GM19324 (cell line): ENCODE data around the gene GALR1.
"Not testable (repeated sequence)": the region's sequence is repeated elsewhere in the genome, so short reads cannot be mapped to it uniquely, and the experiment has no call there.

Source experiments
- ATAC-seq: cut with Tn5 transposase; IDR thresholded peaks from one replicate; pipeline ENCODE4 v1.9.1; 2021; ENCODE audit warnings: mild to moderate bottlenecking, moderate library complexity; ENCODE audit not compliant: unreplicated experiment, low FRiP score

Gene GALR1

GRCh38 chr18:77249569-77250500 lies at the start of gene GALR1:
Gene GALR1 (plus strand): TSS chr18:77249848. CDS start chr18:77250549, 701 bp downstream.
- ATAC-seq, result no peak

- ATAC-seq, result no peak
These were observed 48.1 kb upstream of the GALR1 start for GRCh38 chr18:77201506-77201905.

- no peak for ATAC-seq
These were observed 47.3 kb upstream of the GALR1 start for GRCh38 chr18:77202329-77202728.

- no peak for ATAC-seq
These were observed 46.6 kb upstream of the GALR1 start for GRCh38 chr18:77203071-77203470.

GRCh38 chr18:77203851-77204250 lies 45.8 kb upstream of the GALR1 start:
- no peak for ATAC-seq

- peak; percentile 28 for ATAC-seq
These were observed 43.9 kb upstream of the GALR1 start for GRCh38 chr18:77205769-77206168.

- no peak for ATAC-seq
These were observed 42.8 kb upstream of the GALR1 start for GRCh38 chr18:77206676-77207374.

GRCh38 chr18:77207540-77207939 lies 42.1 kb upstream of the GALR1 start:
- no peak for ATAC-seq

- ATAC-seq, result peak; percentile 78
These were observed 40.7 kb upstream of the GALR1 start for GRCh38 chr18:77208964-77209363.

GRCh38 chr18:77209587-77209986 lies 40.1 kb upstream of the GALR1 start:
- ATAC-seq, result no peak

- ATAC-seq, result no peak
These were observed 39.4 kb upstream of the GALR1 start for GRCh38 chr18:77210249-77210648.

- no peak for ATAC-seq
These were observed 31.0 kb upstream of the GALR1 start for GRCh38 chr18:77218642-77219041.

GRCh38 chr18:77220726-77221125 lies 28.9 kb upstream of the GALR1 start:
- no peak for ATAC-seq

GRCh38 chr18:77222464-77222863 lies 27.2 kb upstream of the GALR1 start:
- no peak for ATAC-seq

GRCh38 chr18:77223221-77223639 lies 26.4 kb upstream of the GALR1 start:
- no peak for ATAC-seq

- ATAC-seq, result no peak
These were observed 26.0 kb upstream of the GALR1 start for GRCh38 chr18:77223653-77224052.

GRCh38 chr18:77230645-77231044 lies 19.0 kb upstream of the GALR1 start:
- ATAC-seq, result no peak

- ATAC-seq, result no peak
These were observed 14.9 kb upstream of the GALR1 start for GRCh38 chr18:77234504-77235365.

- ATAC-seq, result not testable (repeated sequence)
These were observed 10.4 kb upstream of the GALR1 start for GRCh38 chr18:77239285-77239684.

- no peak for ATAC-seq
These were observed 627 bp upstream of the GALR1 start for GRCh38 chr18:77248873-77249568.
